ENCODE data around the gene ESPN. TPM values are rescaled to one million over a fixed set of nuclear protein-coding genes. Genes with fewer than 3 reads are reported as not detected.

ESPN gene
- total and polyA plus RNA-seq, 2 of the 8 experiments (the other 6 are each of a cell fraction or from before 2014, with no cell fraction given): 5.2 to 16.3 TPM

DNA sequence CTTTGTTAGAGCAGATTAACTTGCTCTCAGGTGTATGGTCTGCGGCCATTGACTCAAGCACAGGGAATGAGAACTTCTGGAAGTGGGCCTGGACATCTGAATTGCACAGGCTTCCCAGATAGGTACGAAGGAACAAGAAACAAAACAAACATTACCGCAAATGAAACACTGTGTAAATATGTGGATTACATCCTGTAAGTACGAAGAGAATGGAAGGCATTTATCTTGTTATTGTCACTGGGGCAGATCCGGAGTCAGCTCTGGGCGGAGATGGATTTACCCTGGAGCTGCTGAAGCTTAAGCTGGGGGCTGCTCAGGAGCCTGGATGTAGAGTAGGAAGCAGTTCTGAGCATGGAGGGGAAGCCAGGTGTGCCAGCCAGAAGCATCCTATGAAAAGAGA lies 11.7 kb upstream of the ESPN start:
- Histone ChIP-seq H4K20me1 (replicated peaks in 1 of 2; ENCODE audit: control insufficient read depth in 1 of 2, insufficient read depth in 2 of 2, low read length in 2 of 2) (no peaks in the 10 kb centered on the region), H3K23me2 (ENCODE audit: low read depth, low read length) (no peaks in the 10 kb centered on the region), H2BK12ac (ENCODE audit: low read depth, low read length) (no peak overlapping the region), H3K23ac (ENCODE audit: insufficient read length) (no peak overlapping the region), H4K91ac (replicated peaks; ENCODE audit: insufficient read length, low read length) (no peak overlapping the region), H3K4ac (replicated peaks; ENCODE audit: insufficient read length, low read depth, low read length) (no peak overlapping the region), H3K9me3 (ENCODE audit: insufficient read depth in 2 of 2, low read depth in 1 of 2, low read length in 1 of 2) (no peaks in the 10 kb centered on the region), H2BK120ac (replicated peaks; ENCODE audit: low read depth, low read length) (no peak overlapping the region), H2BK20ac (ENCODE audit: low read length) (no peak overlapping the region), H3K36me3 (ENCODE audit: control insufficient read depth in 2 of 4, insufficient read depth in 4 of 4, low read length in 3 of 4) (no peaks in the 10 kb centered on the region), H3K18ac (ENCODE audit: extremely low read depth, low read length) (no peak overlapping the region), H3K4me2 (ENCODE audit: insufficient read depth in 1 of 2, low read depth in 2 of 2, low read length in 2 of 2) (no peak overlapping the region), H3K4me1 (replicated peaks in 1 of 4; ENCODE audit: control insufficient read depth in 3 of 4, insufficient read depth in 4 of 4, low read length in 3 of 4) (peaks cover 2 to 6% (median 5%) of the 10 kb centered on the region in 4 experiments; a peak in 5 of 7 replicates), H3K56ac (replicated peaks; ENCODE audit: insufficient read length, low read depth, low read length) (no peak overlapping the region), H3K79me2 (ENCODE audit: control insufficient read depth in 1 of 2, insufficient read depth in 2 of 2, low read length in 2 of 2) (no peaks in the 10 kb centered on the region), H3K14ac (ENCODE audit: insufficient read length) (no peak overlapping the region), H4K5ac (ENCODE audit: insufficient read length, low read depth, low read length) (no peak overlapping the region), H2AK5ac (ENCODE audit: low read depth, low read length) (no peak overlapping the region), H3K27me3 (replicated peaks in 1 of 4; ENCODE audit: control insufficient read depth in 3 of 4, extremely low read depth in 1 of 4, insufficient read depth in 3 of 4, low read length in 3 of 4) (peaks cover 14 to 36% (median 35%) of the 10 kb centered on the region in 4 experiments), H3K4me3 (ENCODE audit: extremely low read depth in 1 of 4, insufficient read depth in 2 of 4, low read depth in 3 of 4, low read length in 4 of 4) (no peak overlapping the region), H3K79me1 (ENCODE audit: low read depth, low read length) (no peaks in the 10 kb centered on the region), H2BK5ac (ENCODE audit: low read depth, low read length) (no peak overlapping the region), H4K8ac (ENCODE audit: extremely low read depth, insufficient read depth, low read length) (no peak overlapping the region), H3K27ac (ENCODE audit: low read depth, low read length) (no peak overlapping the region), H2AFZ (ENCODE audit: low read length) (no peak overlapping the region), H2BK15ac (ENCODE audit: low read length) (no peak overlapping the region), H3K9ac (replicated peaks in 1 of 4; ENCODE audit: extremely low read depth in 1 of 4, low read depth in 3 of 4, low read length in 3 of 4) (no peak overlapping the region)
- FAIRE-seq (no peak), DNase-seq (ENCODE audit: low read depth in 1 of 2, low spot score in 2 of 2) (no peak)
- ChIA-PET POLR2A (ENCODE audit: partially characterized antibody) (interaction anchor here (1.0 to 1.5 kb wide), 2 partner anchors 19 to 68 kb away, joined by 3 read pairs; no protein-coding TSS in a partner anchor), CTCF (ENCODE audit: partially characterized antibody) (interaction anchor here (0.6 to 58.4 kb wide), 15 partner anchors 7 to 175 kb away, joined by 3 to 1769 read pairs (median 5); partner anchors contain the start of gene ESPN)
- 88% methylated on average over 6 of the region's 6 CpGs; no CpG with 5 or more reads in 1 of the 2 experiments for WGBS, 2 experiments (ENCODE audit: extremely low coverage in 1 of 2, insufficient coverage in 1 of 2, insufficient read length in 1 of 2, insufficient replicate concordance in 2 of 2, low coverage in 1 of 2, low lambda C conversion rate in 2 of 2, missing lambda C conversion rate in 1 of 2)
- TF ChIP-seq RFX5 (IDR thresholded peaks at IDR 0.05; ENCODE audit: borderline replicate concordance, low read depth, low read length) (no peak), PHF8 (conservative IDR thresholded peaks at IDR 0.05; ENCODE audit: low read depth, low read length) (no peak), JUN (IDR thresholded peaks at IDR 0.05; ENCODE audit: low read depth, low read length) (no peak), GTF2F1 (IDR thresholded peaks at IDR 0.05; ENCODE audit: borderline replicate concordance, low read depth, low read length) (no peak), SRF (IDR thresholded peaks at IDR 0.05; ENCODE audit: low read depth, low read length) (no peak), POLR2A (IDR thresholded peaks at IDR 0.05; ENCODE audit: control extremely low read depth in 1 of 2, low read depth in 2 of 2, low read length in 2 of 2) (no peak), CREB1 (IDR thresholded peaks at IDR 0.05) (no peak), RNF2 (IDR thresholded peaks at IDR 0.05; ENCODE audit: borderline replicate concordance, low read depth, low read length, missing control alignments, poor library complexity, severe bottlenecking) (no peak), KDM5A (IDR thresholded peaks at IDR 0.05; ENCODE audit: low read length) (no peak)

Data from H1 (cell line).